OCI-M2 (cell line): ENCODE results near the gene ANKH.

Experiments used
- DNase-seq: peaks from one replicate; lab custom pipeline; 2025; ENCODE audit not compliant: unreplicated experiment; lab: John Stamatoyannopoulos, UW

The ANKH gene

GRCh38 chr5:14766584-14766983 is 105.0 kb downstream of the ANKH start:
- no peak for DNase-seq

DNA sequence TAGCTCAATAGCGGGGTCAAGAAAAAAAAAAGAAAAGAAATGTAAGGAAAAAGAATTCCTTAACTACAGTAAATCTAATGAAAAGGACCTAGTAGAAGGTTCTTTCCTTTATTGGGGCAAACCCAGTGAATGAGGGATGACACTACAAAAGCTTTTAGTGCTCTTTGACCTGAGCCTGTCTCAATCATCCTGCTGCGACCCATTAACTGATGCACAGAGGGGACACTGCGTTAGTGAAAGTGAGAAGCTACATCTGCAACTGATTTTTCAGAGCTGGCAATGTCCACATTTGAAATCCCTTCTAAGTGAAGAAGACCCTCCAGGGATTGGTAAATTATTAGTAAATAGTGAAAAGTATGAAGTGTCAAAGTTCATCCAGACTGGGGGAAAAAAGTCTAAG is 106.0 kb downstream of the ANKH start:
- DNase-seq, result no peak

GRCh38 chr5:14762549-14763216 is 108.9 kb downstream of the ANKH start:
- DNase-seq, result no peak

DNA sequence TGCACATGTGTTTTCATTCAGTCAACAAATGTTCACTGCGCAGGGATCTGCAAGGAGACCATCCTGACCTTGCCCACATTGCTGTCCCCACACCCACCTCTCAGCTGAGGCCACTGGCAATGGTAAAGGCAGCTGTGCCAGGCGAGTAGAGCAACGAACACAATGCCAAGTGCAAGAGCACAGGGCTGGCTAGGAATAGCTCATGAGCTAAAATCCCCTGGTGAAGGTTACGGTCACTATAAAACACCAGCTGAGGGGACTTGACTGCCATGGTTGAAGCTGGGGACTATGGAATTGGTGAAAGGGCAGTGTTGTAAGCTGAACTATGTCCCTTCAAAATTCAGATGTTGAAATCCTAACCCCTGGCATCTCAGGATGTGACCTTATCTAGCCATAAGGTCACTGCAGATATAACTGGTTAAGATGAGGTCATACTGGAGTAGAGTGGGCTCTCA is 111.0 kb downstream of the ANKH start:
- no peak for DNase-seq

DNA sequence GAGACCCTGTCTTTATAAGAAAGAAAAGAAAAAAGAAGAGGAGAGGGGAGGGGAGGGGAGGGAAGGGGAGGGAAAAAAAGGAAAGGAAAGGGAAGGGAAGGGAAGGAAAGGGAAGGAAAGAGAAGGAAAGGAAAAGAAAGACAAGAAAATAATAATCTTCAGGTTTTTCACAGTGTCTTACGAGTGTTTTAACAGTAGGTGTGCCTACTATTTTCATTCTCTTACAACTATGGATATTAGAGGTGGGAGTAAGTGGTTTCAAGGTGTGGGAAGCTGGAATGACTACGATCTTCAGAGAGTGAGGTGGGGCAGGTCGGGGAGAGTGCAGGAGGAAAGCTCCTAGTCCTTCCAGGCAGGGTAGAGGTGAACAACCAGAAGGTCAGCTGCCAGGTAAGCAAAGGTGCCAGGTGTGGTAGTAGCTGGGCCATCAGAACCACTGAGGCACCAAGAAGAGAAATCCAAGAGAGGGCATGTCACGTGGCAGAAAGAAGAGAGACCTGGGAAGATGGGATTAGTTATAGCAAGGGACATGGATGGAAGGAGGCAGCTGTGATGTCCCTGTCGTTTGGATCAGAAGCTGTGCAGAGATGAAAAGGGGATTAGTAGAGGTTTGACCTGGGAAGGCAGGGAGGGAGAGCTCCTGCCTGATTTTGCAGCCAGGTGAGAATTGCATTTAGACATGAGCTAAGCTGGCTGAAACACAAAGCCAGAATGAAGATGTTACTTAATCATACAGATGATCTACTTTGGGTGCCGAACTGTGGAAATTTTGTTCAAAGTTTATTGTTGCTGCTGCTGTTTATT is 111.6 kb downstream of the ANKH start:
- DNase-seq, result no peak

DNA sequence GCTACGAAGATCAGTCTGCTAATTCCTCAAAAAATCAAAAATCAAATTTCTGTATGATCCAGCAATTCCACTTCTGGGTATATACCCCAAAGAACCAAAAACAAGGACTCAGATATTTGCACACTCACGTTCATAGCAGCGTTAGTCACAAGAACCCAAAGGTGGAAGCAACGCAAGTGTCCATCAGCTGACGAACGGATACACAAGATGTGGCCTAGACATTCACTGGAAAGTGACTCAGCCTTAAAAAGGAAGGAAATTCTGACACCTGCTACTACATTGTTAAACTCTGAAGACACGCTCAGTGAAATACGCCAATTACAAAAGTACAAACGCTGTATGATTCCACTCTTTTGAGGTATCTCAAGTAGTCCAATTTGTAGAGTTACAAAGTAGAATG is 113.7 kb downstream of the ANKH start:
- no peak for DNase-seq

- DNase-seq, result no peak
Measured at GRCh38 chr5:14756478-14756877, 115.1 kb downstream of the ANKH start.

DNA sequence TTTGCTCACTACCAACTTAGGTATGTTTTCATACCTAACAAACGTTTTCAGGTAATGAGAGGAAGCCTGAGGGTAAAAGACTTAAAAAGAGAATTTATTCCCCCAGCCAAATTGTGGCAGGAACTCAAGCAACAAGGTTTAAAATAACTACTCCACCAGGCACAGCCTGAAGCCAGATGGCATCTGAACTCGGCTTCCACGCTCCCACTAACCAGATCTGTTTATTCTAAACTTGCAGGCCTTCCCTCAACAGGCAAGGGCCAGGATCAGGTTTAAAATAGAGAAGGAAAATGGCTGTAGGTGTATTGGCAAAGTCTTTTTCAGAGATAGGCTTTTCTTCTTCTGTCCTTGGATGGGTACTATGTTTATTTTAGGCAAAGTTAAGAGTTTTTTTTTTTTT is 117.6 kb downstream of the ANKH start:
- no peak for DNase-seq

DNA sequence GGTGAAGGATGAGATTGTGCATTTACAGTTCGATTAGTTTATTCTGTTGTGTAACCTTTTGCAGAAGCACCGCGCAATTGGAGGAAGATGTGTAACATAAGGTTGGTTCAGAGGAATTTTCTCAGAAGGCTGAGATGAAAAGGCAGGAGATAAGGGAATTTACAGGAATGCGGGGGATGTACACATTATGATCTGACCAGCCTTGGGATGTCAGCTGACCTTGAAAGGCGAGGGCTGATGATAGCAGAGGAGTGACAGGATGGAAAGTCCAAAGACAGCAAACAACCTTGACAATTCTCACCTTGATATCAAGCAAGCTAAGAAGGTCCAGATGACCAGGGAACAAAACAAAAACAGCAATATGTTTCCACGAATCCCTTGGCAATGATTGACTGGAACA is 118.3 kb downstream of the ANKH start:
- no peak for DNase-seq

GRCh38 chr5:14752497-14753071 is 119.0 kb downstream of the ANKH start:
- DNase-seq, result no peak

DNA sequence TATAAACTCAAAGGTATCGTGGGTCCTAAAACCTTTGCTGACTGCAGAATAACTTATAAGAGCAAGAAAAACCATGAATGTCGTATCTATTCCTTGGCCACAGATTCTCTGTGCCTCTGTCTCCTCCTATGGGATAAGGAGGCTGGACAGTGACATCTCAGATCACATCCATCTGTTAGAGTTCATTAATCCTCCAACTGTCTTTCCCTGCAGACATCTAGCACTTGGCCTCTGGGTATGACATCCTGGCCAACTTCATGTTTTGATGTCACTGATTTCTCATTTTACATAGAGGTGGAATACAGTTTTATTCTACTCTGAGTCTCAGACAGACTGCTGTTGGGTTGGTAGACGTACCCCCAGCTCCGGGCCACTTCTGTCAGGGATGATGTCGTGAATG is 120.9 kb downstream of the ANKH start:
- DNase-seq, result no peak

DNA sequence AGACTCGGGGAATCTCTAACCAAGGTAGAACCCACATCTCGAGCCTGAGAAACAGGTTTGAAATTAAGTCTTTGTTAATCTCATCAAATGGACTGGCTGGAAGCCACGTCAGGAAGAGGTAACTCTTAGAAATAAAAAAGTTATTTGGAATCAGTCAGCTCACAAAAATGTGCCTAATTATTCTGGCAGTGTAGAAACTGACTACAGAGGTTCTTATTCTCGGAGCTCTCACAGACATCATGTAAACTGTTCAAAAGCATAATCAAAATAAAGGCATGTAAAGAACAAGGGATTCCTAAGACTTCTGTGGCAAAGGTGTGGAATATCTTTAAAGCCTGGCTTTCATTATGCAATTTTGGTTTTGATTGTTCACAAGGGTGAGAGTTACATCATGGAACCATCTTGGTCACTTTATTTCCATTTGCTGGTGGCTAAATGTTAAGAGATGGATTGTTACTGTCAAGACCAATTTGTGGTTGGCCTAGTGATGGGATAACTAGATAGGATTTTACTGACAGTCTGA is 121.9 kb downstream of the ANKH start:
- DNase-seq, result no peak

DNA sequence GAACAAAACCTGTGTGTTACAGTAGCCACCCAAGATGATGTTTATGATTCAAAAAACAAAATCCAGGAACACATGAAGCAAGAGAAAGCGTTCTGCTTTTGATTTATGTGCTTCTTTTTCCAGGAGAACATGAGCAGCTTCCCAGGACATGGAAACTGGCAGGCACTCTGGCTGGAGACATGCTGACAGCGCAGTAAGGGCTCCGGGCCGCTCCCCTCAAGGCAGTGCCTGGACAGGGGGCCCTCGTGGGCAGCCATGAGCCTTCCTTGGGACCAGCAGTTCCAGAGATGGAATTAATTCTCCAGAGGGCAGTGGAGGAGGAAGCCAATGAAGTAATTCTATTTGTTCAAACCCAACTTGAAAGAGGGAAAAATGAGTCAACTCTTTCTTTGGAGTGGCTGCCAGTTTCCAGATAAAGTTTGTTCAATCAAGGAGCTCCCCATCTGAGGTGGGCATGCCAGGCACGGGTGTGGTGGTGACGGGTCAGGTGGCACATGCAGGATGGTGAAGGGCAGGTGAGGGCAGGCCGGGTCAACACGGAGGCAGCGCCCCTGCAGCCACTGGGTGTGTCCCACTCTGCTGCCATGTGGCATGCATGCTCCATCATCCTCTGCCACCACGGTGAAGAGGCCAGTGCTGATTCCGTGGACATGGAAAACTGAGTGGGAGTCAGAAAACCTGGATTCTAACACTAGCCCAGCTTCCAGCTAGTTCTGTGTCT is 123.2 kb downstream of the ANKH start:
- DNase-seq, result no peak

DNA sequence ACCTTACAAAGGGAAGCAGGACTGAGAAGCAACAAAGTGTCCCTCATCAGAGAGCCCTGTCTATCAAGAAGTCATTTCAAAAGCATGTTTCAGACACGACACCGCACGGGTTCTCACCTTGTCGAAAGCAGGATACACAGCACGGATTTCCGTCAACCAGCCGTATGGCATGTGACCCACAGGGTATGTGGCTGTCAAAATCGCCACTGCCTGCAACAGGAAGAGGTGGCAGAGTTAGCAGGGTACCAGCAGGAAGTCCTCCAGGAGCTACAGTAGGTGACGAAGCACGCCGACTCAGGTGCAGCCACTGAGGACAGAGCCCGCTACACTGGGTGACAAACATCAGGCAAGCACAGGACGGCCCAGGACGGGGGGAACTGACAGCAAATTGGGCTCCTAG is 125.8 kb downstream of the ANKH start:
- no peak for DNase-seq

- DNase-seq, result no peak
Measured at GRCh38 chr5:14745188-14745563, 126.4 kb downstream of the ANKH start.

DNA sequence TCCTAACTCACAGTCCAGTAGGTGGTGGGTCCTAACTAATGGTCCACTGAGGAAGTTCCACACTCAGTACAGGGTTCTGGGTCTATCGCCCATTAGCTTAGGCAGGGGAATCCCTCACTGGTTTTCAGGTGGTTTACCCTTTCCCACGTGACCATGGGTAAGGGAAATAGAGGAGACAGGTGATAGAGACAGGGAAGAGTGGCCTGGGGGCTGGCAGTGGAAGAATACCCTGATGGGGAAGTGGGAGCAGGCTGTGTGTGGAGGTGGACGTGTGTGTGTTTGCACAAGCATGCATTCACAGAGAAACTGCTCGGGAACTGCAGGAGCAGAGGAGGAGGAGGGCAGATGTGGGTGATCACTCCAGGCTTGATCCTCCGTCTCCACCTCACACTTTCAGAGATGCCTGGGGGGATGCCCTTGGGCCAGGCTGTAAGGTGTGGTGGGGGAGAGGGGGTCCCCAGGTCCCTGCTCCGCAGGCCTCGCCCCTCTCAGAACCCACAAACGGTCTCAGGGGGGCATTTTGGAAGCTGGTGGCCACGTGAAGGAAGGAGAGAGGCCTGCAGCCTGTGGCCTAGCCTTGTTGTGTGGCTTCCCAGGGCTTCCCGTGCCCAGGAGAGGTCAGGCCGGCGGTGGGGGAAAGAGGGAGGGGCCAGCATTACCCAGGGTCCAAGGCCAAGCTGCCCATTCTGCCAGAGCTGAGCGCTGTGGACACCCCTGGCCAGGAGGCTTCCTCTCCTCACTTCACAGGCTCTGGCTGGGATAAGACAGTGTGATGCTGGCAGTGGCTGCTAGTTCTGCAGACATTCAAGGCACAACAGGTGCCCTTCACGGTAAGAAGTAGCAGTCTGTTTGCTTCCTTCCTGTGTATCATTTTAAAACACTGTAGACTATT is 127.0 kb downstream of the ANKH start:
- DNase-seq, result no peak

GRCh38 chr5:14743601-14744295 is 127.8 kb downstream of the ANKH start:
- DNase-seq, result no peak

DNA sequence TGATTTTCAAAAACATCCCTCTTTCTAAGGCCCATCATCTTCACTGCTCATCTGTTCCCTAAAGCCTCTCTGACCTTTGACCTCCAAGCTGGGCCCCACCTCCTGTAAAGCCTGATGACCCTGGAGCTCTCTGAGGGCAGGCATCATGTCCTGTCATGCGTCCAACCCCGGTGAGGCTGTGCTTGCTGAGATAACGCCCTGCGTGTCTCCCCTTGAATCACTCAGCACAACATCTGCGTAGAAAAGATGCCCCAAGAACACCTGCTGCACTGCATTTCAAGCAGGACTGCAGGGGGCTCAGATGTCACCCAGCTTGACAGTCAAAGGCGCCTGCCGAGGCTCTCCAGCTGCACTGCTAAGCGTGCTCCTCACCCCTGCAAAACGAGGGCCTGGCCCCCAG is 129.1 kb downstream of the ANKH start:
- no peak for DNase-seq

DNA sequence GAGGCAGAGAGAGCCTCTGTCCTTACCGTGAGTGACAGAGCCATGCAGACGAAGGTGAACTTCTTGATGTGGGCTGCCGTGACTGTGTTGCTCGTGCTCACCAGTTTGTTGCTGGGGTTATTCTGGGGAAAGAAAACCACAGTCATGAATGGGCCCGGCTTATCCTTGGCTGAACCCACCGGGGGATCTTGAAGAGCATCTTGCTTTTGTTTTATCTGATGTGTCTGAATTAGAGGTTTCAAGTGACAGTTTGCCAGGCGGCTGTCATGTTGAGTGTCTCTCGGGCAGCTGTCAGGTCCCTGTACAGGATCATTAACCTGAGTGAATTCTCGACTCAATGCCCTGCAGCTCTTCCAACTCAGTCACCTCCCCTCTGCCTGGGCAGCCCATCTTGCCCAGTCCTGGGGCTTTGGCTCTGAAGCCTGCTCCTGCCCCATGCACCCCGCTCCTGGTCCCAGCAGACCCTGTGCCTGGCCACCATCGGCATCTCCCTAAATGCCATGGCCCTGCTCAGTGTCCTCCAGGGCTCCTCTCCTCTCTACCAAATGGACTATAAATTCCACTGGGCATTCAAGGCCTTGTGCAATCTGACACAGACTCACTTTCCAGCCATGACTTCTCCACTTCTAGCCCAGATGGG is 129.7 kb downstream of the ANKH start:
- DNase-seq, result no peak
